PC-9 (cell line): ENCODE data around the gene ABHD17A. TPM values are rescaled to one million over a fixed set of nuclear protein-coding genes. Genes with fewer than 3 reads are reported as not detected.
"Not testable (repeated sequence)": the region's sequence is repeated elsewhere in the genome, so short reads cannot be mapped to it uniquely, and the experiment has no call there.

Source experiments
- BruUV-seq: library from RNA; stranded (reverse); fragments of 400-500 nt; replicated peaks from 2 replicates; lab custom pipeline; 2021; lab: Mats Ljungman, UMichigan
- CTCF ChIA-PET: fragments of 300-600 bp; sonication (Branson Sonifier 250); formaldehyde crosslinking; loops from one replicate; lab custom pipeline; 2022; ENCODE audit warnings: antibody characterized with exemption; lab: Charles Lee
- POLR2A ChIA-PET: fragments of 300-600 bp; sonication (Branson Sonifier 250); formaldehyde crosslinking; loops from one replicate; lab custom pipeline; 2022; ENCODE audit warnings: antibody characterized with exemption; ENCODE audit not compliant: unreplicated experiment; lab: Charles Lee
- DNase-seq, 2 experiments: peaks; one replicate each; pipeline versions ENCODE4 v3.0.0 to v3.0.0-alpha.2; 2015 to 2022; ENCODE audit warnings: mixed read lengths in 1 of 2
- H2AFZ ChIP-seq: fragments of 200-600 bp; sonication (generic); 2 replicates; pipeline ENCODE4 v1.8.1; 2017; ENCODE audit warnings: antibody characterized with exemption
- H3F3A ChIP-seq: fragments of 200-600 bp; sonication (generic); 2 replicates; pipeline ENCODE4 v1.8.1; 2017; ENCODE audit warnings: antibody characterized with exemption, mild to moderate bottlenecking, low read depth; ENCODE audit not compliant: insufficient read depth
- H3K27ac ChIP-seq: fragments of 200-600 bp; sonication (generic); 2 replicates; pipeline ENCODE4 v1.6.1; 2016; ENCODE audit warnings: mixed run types
- H3K27me3 ChIP-seq: fragments of 200-600 bp; sonication (generic); 2 replicates; pipeline ENCODE4 v1.6.1; 2016; ENCODE audit warnings: low read depth, mixed run types; ENCODE audit not compliant: insufficient read depth
- H3K36me3 ChIP-seq: fragments of 200-600 bp; sonication (generic); 2 replicates; pipeline ENCODE4 v1.6.1; 2016; ENCODE audit warnings: low read depth, mixed run types
- H3K4me1 ChIP-seq: fragments of 200-600 bp; sonication (generic); replicated peaks from 2 replicates; pipeline ENCODE4 v1.6.1; 2016; ENCODE audit warnings: mixed run types; ENCODE audit not compliant: insufficient read depth
- H3K4me2 ChIP-seq: fragments of 200-600 bp; sonication (generic); 2 replicates; pipeline ENCODE4 v1.6.1; 2017; ENCODE audit warnings: mixed run types
- H3K4me3 ChIP-seq: fragments of 200-600 bp; sonication (generic); 2 replicates; pipeline ENCODE4 v1.6.1; 2016; ENCODE audit warnings: mixed run types
- H3K79me2 ChIP-seq: fragments of 200-600 bp; sonication (generic); 2 replicates; pipeline ENCODE4 v1.6.1; 2017; ENCODE audit warnings: low read depth, mixed run types
- H3K9me2 ChIP-seq: fragments of 200-600 bp; sonication (generic); 2 replicates; pipeline ENCODE4 v1.8.1; 2017; ENCODE audit warnings: mild to moderate bottlenecking; ENCODE audit not compliant: insufficient read depth
- H3K9me3 ChIP-seq: fragments of 200-600 bp; sonication (generic); 2 replicates; pipeline ENCODE4 v1.8.1; 2016; ENCODE audit warnings: low read depth; ENCODE audit not compliant: insufficient read depth
- H4K20me1 ChIP-seq: fragments of 200-600 bp; sonication (generic); 2 replicates; pipeline ENCODE4 v1.8.1; 2017; ENCODE audit not compliant: insufficient read depth
- CTCF ChIP-seq: fragments of 200-600 bp; sonication (generic); conservative IDR thresholded peaks from 2 replicates; pipeline ENCODE4 v1.6.1; 2017; ENCODE audit warnings: mixed run types, antibody characterized with exemption, mild to moderate bottlenecking, moderate library complexity
- EZH2 ChIP-seq: fragments of 200-600 bp; sonication (generic); IDR thresholded peaks from 2 replicates; pipeline ENCODE4 v1.8.0; 2017; ENCODE audit warnings: antibody characterized with exemption, low read depth
- intact Hi-C: fragments of 100-400 bp; cut with micrococcal nuclease; formaldehyde crosslinking; loops from one replicate; pipeline ENCODE4 v1.10.0; 2022; ENCODE audit not compliant: unreplicated experiment
- total RNA-seq: library from RNA; stranded (reverse); gene quantifications from 2 replicates; pipeline ENCODE4 v1.2.3, GENCODE V29; 2021

The ABHD17A gene
- total RNA-seq, 1 experiment from 2014 or later = 35.9 TPM

GRCh38 chr19:1875646-1876495 is 9.4 kb downstream of the ABHD17A start:
- ChIA-PET CTCF (interaction anchor here (0.6 kb wide), 1 partner anchor 176 kb away, joined by 3 read pairs; no protein-coding TSS in a partner anchor), POLR2A (interaction anchor here (0.6 kb wide), 2 partner anchors 29 to 423 kb away, joined by 3 to 5 read pairs; no protein-coding TSS in a partner anchor)
- TSS peak; percentile 65 for BruUV-seq
- H3K27me3 ChIP-seq = no peaks in the 10 kb centered on the region
- intact Hi-C loops = no loop called here
- TF ChIP-seq EZH2 = no peak
- no peak for TF ChIP-seq CTCF
- H3K79me2 ChIP-seq = peaks cover 38% of the 10 kb centered on the region
- H4K20me1 ChIP-seq = no peaks in the 10 kb centered on the region
- H3K9me3 ChIP-seq = no peaks in the 10 kb centered on the region
- no peaks in the 10 kb centered on the region for H3K36me3 ChIP-seq
- H3K4me2 ChIP-seq = peak overlapping the region; percentile 97
- H3K4me1 ChIP-seq = peaks cover 9% of the 10 kb centered on the region
- no peaks in the 10 kb centered on the region for H3K9me2 ChIP-seq
- 0 out of 2 replicates have a peak overlapping the region, but pooled peaks have one; percentile 41 for H3K27ac ChIP-seq
- peak overlapping the region; percentile 80 for H2AFZ ChIP-seq
- peak overlapping the region; percentile 77 for H3K4me3 ChIP-seq
- DNase-seq = peak; percentile 65 to 78
- peaks cover 4% of the 10 kb centered on the region; the same call in 1 of the 2 replicates for H3F3A ChIP-seq

- H3K9me3 ChIP-seq, BruUV-seq, H3K4me1 ChIP-seq, CTCF ChIA-PET, H4K20me1 ChIP-seq, H3K9me2 ChIP-seq, H3F3A ChIP-seq, H3K27me3 ChIP-seq, intact Hi-C loops, H3K36me3 ChIP-seq, DNase-seq: not testable (repeated sequence)
- Histone ChIP-seq H3K27ac (0 out of 2 replicates have a peak overlapping the region, but pooled peaks have one; percentile 41), H3K79me2 (peaks cover 38% of the 10 kb centered on the region), H3K4me2 (peak overlapping the region; percentile 97), H2AFZ (peak overlapping the region; percentile 80; the same call in 1 of the 2 replicates), H3K4me3 (peak overlapping the region; percentile 77)
- POLR2A ChIA-PET = interaction anchor here (0.5 to 0.7 kb wide), 4 partner anchors 11 to 422 kb away, joined by 3 to 9 read pairs (median 6); no protein-coding TSS in a partner anchor
Observed at GRCh38 chr19:1875265-1875645, 10.0 kb downstream of the ABHD17A start.

GRCh38 chr19:1874554-1875185 is 10.6 kb downstream of the ABHD17A start:
- no peaks in the 10 kb centered on the region for H3K27me3 ChIP-seq
- peaks cover 4% of the 10 kb centered on the region; the same call in 1 of the 2 replicates for H3F3A ChIP-seq
- 0 out of 2 replicates have a peak overlapping the region, but pooled peaks have one; percentile 23 for H3K27ac ChIP-seq
- no peak overlapping the region for H2AFZ ChIP-seq
- H3K4me3 ChIP-seq = peak overlapping the region; percentile 77
- ChIA-PET POLR2A (interaction anchor here (0.5 to 0.7 kb wide), 5 partner anchors 11 to 422 kb away, joined by 3 to 9 read pairs (median 6); no protein-coding TSS in a partner anchor), CTCF (no interaction called here)
- peak overlapping the region; percentile 97 for H3K4me2 ChIP-seq
- H3K79me2 ChIP-seq = peaks cover 38% of the 10 kb centered on the region
- H3K9me2 ChIP-seq = no peaks in the 10 kb centered on the region
- TF ChIP-seq CTCF = no peak
- TF ChIP-seq EZH2 = no peak
- H4K20me1 ChIP-seq = no peaks in the 10 kb centered on the region
- BruUV-seq = no TSS peak
- H3K4me1 ChIP-seq = peaks cover 9% of the 10 kb centered on the region
- intact Hi-C loops = no loop called here
- no peaks in the 10 kb centered on the region for H3K36me3 ChIP-seq
- DNase-seq = no peak
- no peaks in the 10 kb centered on the region for H3K9me3 ChIP-seq
